GM21526 (cell line): ENCODE data around the gene KLB.
A peak's percentile ranks its signal among the peaks of the same experiment; 100 is the strongest.

Experiments
- ATAC-seq: cut with Tn5 transposase; IDR thresholded peaks from one replicate; pipeline ENCODE4 v1.9.1; 2021; ENCODE audit warnings: moderate library complexity; ENCODE audit not compliant: unreplicated experiment, low FRiP score

The KLB gene

DNA sequence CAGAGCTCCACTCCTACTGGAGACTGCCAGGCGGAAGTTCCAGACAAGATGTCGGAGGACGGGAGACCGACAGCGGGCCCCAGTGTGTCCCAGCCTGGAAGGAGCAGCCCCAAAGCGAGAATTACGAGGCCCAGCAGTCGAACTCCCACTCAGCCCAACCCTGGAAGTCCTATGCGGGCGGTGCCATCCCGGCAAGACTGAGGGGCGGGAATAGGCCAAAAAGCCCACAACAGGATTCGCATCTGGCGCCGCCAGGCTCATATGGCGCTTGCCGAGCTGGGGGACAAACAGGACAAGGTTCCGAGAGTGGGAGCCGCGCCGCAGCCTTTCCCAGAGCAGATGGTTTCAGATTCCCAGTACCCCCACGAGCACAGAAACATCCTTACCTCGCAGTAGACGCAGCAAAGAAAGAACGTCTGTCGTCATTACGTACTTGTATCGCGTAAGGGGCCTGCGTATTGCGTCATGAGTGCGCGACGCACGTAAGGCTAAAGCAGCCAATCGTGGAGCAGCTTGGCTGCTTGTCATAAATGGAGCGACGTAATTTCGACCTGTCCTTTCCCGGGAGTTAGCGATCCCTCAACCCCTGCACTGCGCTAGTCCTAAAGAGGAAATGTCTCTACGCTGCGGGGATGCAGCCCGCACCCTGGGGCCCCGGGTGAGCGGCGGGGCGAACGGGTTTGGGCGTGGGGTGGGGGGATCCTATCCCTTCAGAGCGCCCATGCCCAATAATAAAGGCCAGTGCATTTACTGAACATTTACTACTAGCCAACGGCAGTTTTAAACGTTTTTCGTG, 52.0 kb downstream of the KLB start, which contains the start of the genes LIAS and RPL9:
TSS of gene LIAS (plus strand) at position 552 of the 796 bp plus-strand sequence. CDS start at position 614, 62 bp downstream.
TSS of gene RPL9 (minus strand) at position 418 of the 796 bp plus-strand sequence. CDS start 483 bp downstream, outside the sequence.
- peak; percentile 81 for ATAC-seq

DNA sequence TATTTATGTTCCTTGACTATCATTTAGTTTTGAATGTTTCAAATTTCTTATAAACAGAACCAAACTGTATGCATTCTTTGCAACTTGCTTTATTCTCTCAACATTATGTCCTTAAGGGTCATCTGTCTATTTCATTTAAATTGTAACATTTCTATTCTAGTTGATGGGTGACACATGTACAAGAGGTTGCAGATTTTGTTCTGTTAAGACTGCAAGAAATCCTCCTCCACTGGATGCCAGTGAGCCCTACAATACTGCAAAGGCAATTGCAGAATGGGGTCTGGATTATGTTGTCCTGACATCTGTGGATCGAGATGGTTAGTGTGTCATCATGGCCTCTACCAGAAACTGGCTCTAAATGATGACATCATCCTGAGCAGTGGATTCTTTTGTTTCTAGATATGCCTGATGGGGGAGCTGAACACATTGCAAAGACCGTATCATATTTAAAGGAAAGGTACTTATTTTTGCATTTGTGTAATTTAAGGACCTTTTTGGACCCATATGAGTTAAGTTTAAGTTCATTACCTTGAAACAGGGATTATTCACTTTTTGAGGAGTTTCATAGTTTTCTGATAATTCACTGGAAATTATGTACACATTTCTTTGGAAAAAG, 58.3 kb downstream of the KLB start:
- ATAC-seq: no peak

GRCh38 chr4:39466747-39467146, 60.0 kb downstream of the KLB start:
- no peak for ATAC-seq

DNA sequence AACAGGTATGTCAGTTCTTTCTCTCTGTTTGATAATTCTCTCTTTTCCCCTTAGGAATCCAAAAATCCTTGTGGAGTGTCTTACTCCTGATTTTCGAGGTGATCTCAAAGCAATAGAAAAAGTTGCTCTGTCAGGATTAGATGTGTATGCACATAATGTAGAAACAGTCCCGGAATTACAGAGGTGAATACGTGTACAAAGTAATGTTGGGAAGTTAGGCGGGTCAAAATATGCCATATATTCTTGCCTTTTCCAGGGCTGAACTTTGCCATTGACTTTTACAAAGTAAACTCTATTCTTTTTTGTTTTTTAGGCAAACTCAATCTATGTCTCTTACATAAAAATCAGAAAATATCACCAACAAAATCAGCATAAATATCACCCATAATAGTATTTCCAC, 60.7 kb downstream of the KLB start:
- no peak for ATAC-seq

DNA sequence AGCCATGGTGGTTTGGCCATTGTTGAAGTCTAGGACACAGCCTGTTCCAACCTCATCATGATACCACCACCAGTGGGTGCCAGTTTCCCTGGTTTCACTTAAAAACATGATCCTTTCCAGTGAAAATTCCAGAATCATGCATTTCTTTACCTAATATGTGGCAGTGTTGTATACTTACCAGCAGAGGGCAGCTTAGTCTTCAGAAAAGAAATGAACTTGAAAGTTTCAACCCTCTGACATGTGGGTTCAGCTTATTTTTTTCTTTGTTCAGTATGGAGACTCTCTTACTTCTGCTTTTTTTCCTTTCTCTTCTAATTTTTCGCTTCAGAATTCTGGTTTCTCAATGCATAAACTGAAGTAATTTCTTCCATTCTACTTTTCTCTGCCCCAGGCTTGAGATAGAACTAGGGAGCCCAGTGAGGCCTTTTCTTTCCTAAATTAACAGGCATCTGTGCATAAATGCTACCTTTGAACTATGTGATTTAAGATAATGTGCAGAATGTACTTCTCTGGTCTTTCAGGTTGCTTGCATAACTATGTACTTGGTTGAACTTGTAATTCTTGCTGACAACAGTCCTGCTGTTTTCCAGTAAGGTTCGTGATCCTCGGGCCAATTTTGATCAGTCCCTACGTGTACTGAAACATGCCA, 62.8 kb downstream of the KLB start:
- peak; percentile 74 for ATAC-seq

DNA sequence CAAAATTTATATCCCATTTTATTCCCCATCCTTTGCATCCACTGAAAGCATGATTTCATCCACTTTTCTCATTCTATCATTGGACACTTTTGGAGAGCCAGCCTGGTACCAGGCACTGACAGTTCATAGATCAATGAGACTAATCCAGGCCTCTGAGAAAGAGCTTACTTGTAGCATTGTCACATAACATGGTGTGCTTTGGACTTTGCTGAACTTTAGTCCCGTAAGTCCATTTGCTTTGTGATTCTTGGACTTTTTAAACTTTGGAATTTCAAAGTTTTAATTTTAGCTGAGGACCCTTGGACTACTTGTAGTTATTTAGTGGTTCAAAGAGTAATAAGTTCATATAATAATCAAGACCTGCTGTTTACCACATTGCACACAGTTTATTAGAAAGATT, 63.7 kb downstream of the KLB start:
- no peak for ATAC-seq

DNA sequence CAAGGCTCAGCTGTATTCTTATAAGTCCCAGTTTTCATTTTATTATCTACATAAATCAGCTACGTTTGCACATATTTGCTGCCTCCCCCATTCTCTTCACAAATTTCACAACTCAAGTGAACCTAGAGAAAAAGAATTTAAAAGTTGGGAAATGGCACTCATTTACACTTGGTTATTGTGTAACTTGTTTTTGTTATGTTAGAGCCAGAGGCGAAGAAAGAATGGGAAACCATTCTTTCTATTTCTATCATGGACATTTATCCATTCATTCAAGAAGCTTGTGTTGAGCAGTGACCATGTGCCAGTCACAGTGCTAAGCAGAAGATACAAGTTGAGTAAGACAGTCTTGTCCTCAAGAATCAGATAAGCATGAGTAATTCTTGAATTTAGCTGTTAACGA, 65.7 kb downstream of the KLB start:
- no peak for ATAC-seq

DNA sequence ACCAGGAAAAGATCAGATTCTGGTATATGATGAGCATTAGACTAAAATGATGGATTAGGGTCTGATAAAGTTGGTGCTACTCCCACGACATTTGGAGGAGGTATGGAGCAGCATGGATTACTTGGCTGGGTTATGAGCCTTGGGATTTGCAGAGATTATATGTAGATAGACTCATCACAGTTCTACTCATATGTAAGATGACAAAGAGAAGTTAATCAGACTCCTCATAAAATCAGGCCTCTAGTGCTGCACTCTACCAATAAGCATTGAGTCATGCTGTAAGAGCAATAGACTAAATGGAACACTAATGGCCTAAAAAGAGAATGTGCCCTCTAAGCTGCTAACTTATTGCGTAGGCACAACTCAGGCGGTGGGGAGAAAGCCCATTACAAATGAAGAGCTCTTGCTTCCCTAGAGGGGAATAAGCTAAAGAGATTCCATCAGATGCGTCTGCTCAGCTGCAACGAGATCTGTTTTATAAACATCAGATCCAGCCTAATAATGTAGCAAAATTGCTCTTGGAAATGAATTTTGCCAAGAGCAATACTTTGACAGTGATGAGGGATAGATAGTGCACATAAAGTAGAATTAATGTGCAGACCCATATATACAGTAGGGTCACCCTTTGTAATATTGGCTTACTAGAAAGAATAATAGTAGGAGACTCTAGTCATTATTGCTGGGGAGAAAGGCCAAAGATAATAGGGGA, 69.6 kb downstream of the KLB start:
- no peak for ATAC-seq

- ATAC-seq: no peak
Observed at GRCh38 chr4:39480251-39480650, 73.5 kb downstream of the KLB start.

- no peak for ATAC-seq
Observed at GRCh38 chr4:39480902-39481695, 74.4 kb downstream of the KLB start.

DNA sequence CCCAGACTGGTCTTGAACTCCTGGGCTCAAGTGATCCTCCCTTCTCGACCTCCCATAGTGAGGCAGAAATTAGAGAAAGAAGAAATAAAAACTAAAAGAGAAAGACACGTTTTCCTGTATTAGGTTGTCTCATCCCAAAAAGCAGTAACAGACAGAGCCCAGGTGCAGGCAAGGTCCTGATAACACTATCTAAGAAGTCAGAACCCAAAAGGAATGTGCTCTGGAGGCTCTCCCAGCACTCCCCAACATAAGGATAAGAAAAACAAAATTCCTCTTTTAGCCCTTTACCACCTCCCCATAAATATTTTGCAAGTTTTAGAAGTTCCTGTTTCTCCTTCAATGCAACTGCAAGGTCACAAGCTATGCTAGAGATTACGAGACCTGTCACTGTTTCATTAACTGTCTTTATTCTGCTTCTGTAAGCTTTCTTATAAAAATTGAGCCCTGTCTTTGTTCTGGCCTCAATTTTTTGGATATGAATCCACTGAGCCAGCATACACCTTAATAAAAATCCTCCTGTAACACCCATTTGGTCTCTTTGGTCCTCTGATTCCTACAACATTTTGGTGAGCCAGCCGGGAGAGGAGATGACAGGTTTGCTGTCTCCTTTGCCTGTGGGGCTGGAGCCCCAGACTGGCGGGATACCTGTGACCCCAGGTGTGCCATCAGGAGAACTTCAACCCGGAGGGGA, 78.0 kb downstream of the KLB start:
- no peak for ATAC-seq

DNA sequence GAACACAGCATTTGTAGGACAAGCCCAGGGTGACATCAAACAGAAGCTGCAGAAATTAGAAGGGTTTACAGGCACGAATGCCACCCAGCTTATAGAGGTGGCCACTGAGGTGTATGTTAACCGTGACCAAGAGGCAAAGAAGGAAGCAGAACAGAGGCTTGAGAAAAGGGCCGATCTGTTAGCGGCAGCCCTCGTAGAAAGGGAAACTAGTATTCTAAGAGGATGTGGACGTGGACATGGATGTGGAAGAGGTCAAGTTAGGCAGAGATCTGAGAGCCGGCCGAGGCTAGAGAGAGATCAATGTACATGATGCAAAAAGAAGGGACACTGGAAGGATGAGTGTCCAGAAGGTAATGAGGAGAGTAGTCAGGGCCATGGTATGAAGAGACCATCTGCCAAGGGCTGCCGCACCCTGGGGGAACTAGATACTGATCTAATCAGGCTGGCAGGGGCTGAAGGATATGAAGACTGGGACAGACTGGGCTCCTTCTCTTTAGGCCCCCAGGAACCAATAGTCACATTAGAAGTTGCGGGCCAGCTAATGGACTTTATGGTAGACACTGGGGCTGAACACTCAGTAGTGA, 79.6 kb downstream of the KLB start:
- ATAC-seq: no peak

DNA sequence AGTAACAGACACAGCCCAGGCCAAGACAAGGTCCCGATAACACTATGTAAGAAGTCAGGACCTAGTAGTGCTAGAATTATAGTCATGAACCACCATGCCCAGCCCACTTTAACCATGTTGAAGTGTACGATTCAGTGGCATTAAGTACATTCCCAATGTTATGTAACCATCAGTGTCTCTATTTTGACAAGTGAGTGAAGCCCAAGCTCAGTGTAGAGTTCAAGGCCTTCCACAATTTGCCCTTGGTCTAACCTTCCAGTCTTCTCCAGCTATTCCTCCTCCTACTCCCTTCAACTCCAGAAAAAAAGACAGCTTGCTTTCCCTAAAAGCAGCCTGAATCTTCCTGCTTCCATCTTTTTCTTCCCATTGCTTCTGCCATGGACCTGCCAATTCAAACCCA, 83.6 kb downstream of the KLB start:
- ATAC-seq: no peak

DNA sequence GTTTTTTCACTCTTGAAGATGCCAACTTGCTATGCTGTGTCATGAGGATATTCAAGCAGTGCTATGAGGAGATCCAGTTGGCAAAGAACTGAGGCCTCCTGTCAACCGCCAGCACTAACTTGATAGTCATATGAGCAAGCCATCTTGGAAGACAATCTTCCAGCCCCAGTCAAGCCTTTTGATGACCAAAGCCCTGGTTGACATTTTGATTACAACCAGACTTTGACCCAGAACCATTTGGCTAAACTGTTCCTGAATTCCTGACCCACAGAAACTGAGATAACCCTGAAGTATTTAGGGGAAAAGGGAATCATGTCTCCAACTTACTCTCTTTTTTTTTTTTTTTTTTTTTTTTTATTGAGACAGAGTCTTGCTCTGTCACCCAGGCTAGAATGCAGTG, 87.6 kb downstream of the KLB start:
- ATAC-seq: no peak

GRCh38 chr4:39495446-39496213, 88.9 kb downstream of the KLB start:
- no peak for ATAC-seq

DNA sequence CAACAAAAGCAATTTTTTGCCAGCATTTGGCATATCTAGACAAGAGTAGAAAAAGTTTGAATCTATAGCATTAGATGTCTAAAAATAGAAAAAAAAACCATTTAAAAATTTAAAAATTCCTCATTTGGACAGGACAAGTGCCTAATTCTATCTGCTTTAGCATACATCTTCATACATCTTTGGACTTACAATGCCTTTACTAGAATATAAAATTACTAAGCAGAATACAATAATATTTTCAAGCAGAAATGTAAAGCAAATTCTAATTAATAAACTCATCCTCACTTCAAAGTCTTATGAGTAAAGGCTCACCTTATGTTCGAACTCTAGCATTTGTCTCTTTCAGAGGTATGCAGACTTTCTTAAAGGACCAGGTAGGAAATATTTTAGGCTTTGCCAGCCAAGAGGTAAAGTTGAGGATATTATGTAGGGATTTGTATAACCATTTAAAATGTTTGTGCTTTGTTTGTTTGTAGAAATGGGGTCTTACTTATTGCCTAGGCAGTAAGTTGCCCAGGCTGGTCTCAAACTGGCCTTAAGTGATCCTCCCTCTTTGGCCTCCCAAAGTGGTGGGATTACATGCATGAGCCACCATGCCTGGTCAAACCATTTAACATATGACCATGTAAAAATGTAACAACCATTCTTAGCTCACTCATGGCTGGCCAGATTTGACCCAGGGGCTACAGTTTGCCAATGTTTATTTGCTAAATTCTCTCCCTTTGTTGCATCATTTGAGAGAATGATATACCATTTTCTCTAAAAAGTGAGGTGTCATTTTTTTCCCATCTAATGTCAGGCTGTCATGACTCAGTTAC, 91.4 kb downstream of the KLB start:
- no peak for ATAC-seq

GRCh38 chr4:39498727-39499020, 91.9 kb downstream of the KLB start:
- no peak for ATAC-seq
